A673 (cell line): ENCODE data around the gene ROR2. TPM values are rescaled to one million over a fixed set of nuclear protein-coding genes. Genes with fewer than 3 reads are reported as not detected.

Experiments
- BruUV-seq: library from RNA; stranded (reverse); fragments of 400-500 nt; replicated peaks from 2 replicates; lab custom pipeline; 2021; lab: Mats Ljungman, UMichigan
- CTCF ChIA-PET: fragments of 300-600 bp; sonication (Branson Sonifier 250); formaldehyde crosslinking; loops from one replicate; lab custom pipeline; 2022; ENCODE audit warnings: antibody characterized with exemption; lab: Charles Lee
- POLR2A ChIA-PET: fragments of 300-600 bp; sonication (Branson Sonifier 250); formaldehyde crosslinking; loops from one replicate; lab custom pipeline; 2022; ENCODE audit warnings: antibody characterized with exemption; ENCODE audit not compliant: low non-redundant PET; lab: Charles Lee
- DNase-seq: peaks from one replicate; pipeline ENCODE4 v3.0.0-alpha.2; 2015; ENCODE audit warnings: low spot score
- H3K27ac ChIP-seq: fragments of 200-600 bp; sonication (generic); 2 replicates; pipeline ENCODE4 v1.5.1; 2016; ENCODE audit warnings: mixed run types, low read depth, mild to moderate bottlenecking, mixed read lengths, antibody characterized with exemption, low read length; ENCODE audit not compliant: poor library complexity, severe bottlenecking
- H3K27me3 ChIP-seq: fragments of 200-600 bp; sonication (generic); replicated peaks from 2 replicates; pipeline ENCODE4 v1.6.1; 2017; ENCODE audit warnings: mixed run types, low read depth, mild to moderate bottlenecking, mixed read lengths, antibody characterized with exemption, low read length; ENCODE audit not compliant: insufficient read depth, poor library complexity
- H3K36me3 ChIP-seq: fragments of 200-600 bp; sonication (generic); 2 replicates; pipeline ENCODE4 v1.6.1; 2016; ENCODE audit warnings: mixed run types, mild to moderate bottlenecking, mixed read lengths, antibody characterized with exemption, low read length; ENCODE audit not compliant: insufficient read depth, poor library complexity, severe bottlenecking
- H3K4me1 ChIP-seq: fragments of 200-600 bp; sonication (generic); 2 replicates; pipeline ENCODE4 v1.6.1; 2017; ENCODE audit warnings: mixed run types, mild to moderate bottlenecking, mixed read lengths, antibody characterized with exemption, low read length; ENCODE audit not compliant: insufficient read depth, poor library complexity, severe bottlenecking
- H3K4me3 ChIP-seq: fragments of 200-600 bp; sonication (generic); 2 replicates; pipeline ENCODE4 v1.5.1; 2016; ENCODE audit warnings: low read depth, mixed run types, mild to moderate bottlenecking, mixed read lengths, low read length; ENCODE audit not compliant: poor library complexity, severe bottlenecking
- H3K9me3 ChIP-seq: fragments of 200-600 bp; sonication (generic); 2 replicates; pipeline ENCODE4 v1.6.1; 2016; ENCODE audit warnings: mixed run types, low read depth, mild to moderate bottlenecking, mixed read lengths, antibody characterized with exemption, low read length; ENCODE audit not compliant: poor library complexity, severe bottlenecking
- CTCF ChIP-seq: fragments of 300-800, 200-600 bp; sonication (generic); conservative IDR thresholded peaks from 2 replicates; pipeline ENCODE4 v1.5.1; 2017; ENCODE audit warnings: low read depth, mild to moderate bottlenecking, antibody characterized with exemption, low read length, moderate library complexity, mixed read lengths
- EZH2 ChIP-seq: fragments of 200-600 bp; sonication (generic); IDR thresholded peaks from 2 replicates; pipeline ENCODE4 v1.6.1; 2017; ENCODE audit warnings: borderline replicate concordance, low read depth, mild to moderate bottlenecking, mixed read lengths, antibody characterized with exemption, low read length; ENCODE audit not compliant: poor library complexity, severe bottlenecking
- intact Hi-C: fragments of 100-400 bp; cut with micrococcal nuclease; formaldehyde crosslinking; loops from one replicate; pipeline ENCODE4 v1.10.0; 2022; ENCODE audit not compliant: unreplicated experiment
- total RNA-seq: library from RNA; stranded (reverse); gene quantifications from 2 replicates; pipeline ENCODE4 v1.2.3, GENCODE V29; 2021

Gene ROR2
- total RNA-seq, 1 experiment from 2014 or later = 12.3 TPM

GRCh38 chr9:91992461-91993041 lies 42.5 kb upstream of the ROR2 start:
- H3K27ac ChIP-seq = no peak overlapping the region
- POLR2A ChIA-PET = no interaction called here

GRCh38 chr9:91991721-91992341 lies 41.8 kb upstream of the ROR2 start:
- Histone ChIP-seq H3K4me1 (no peaks in the 10 kb centered on the region), H3K27ac (no peak overlapping the region), H3K36me3 (no peaks in the 10 kb centered on the region), H3K9me3 (no peaks in the 10 kb centered on the region), H3K4me3 (no peak overlapping the region), H3K27me3 (peaks cover 8% of the 10 kb centered on the region)
- TF ChIP-seq EZH2 (no peak), CTCF (no peak)
- CTCF ChIA-PET = no interaction called here
- no peak for DNase-seq
- POLR2A ChIA-PET = no interaction called here
- BruUV-seq = no TSS peak
- intact Hi-C loops = no loop called here

More at GRCh38 chr9:91992461-91993041, 42.5 kb upstream of the ROR2 start:
- CTCF ChIA-PET = no interaction called here
- DNase-seq = peak; percentile 26
- H3K4me1 ChIP-seq = no peaks in the 10 kb centered on the region
- BruUV-seq = no TSS peak
- H3K4me3 ChIP-seq = no peak overlapping the region
- intact Hi-C loops = no loop called here
- TF ChIP-seq EZH2 = no peak
- no peak for TF ChIP-seq CTCF
- no peaks in the 10 kb centered on the region for H3K9me3 ChIP-seq
- no peaks in the 10 kb centered on the region for H3K36me3 ChIP-seq
- H3K27me3 ChIP-seq = peaks cover 8% of the 10 kb centered on the region

- CTCF ChIA-PET = no interaction called here
- intact Hi-C loops = no loop called here
- DNase-seq = no peak
Observed at GRCh38 chr9:91986248-91986647, 36.2 kb upstream of the ROR2 start.

More at GRCh38 chr9:91986248-91986647, 36.2 kb upstream of the ROR2 start:
- no TSS peak for BruUV-seq
- Histone ChIP-seq H3K36me3 (no peaks in the 10 kb centered on the region), H3K9me3 (no peaks in the 10 kb centered on the region), H3K4me1 (no peaks in the 10 kb centered on the region), H3K4me3 (no peak overlapping the region), H3K27ac (no peak overlapping the region), H3K27me3 (no peaks in the 10 kb centered on the region)
- TF ChIP-seq EZH2 (no peak), CTCF (no peak)
- POLR2A ChIA-PET = no interaction called here
